ENCODE data around the gene PGM2.

- TF ChIP-seq POLR2A (IDR thresholded peaks at IDR 0.05; ENCODE audit: low read length) (no peak), GATA1 (IDR thresholded peaks at IDR 0.05; ENCODE audit: low read depth, low read length) (no peak)
Observed at GRCh38 chr4:37891260-37892159, 65.0 kb downstream of the PGM2 start.

All from erythroblast (primary cell).